Breast epithelium (tissue), 3 donors: Measurements from ENCODE around the gene FRK.

Experiments
- POLR2A ChIP-seq: fragments of 450-650 bp; IDR thresholded peaks from one replicate; pipeline ENCODE4 v1.6.1; 2016; ENCODE audit warnings: antibody characterized with exemption, mild to moderate bottlenecking, moderate library complexity
- POLR2AphosphoS5 ChIP-seq, 3 donors: sonication (generic); formaldehyde crosslinking; IDR thresholded peaks; one replicate each; pipeline ENCODE4 v1.6.1; 2017; ENCODE audit warnings: antibody characterized with exemption in 3 of 3
- TF ChIP-seq, protein P1 (sequence below), 3 donors: fragments of 450-650 bp; IDR thresholded peaks; one replicate each; pipeline ENCODE4 v1.5.1; 2016 to 2017; ENCODE audit warnings: antibody characterized with exemption in 3 of 3, mild to moderate bottlenecking in 3 of 3, moderate library complexity in 3 of 3

- TF ChIP-seq, protein P1, sequence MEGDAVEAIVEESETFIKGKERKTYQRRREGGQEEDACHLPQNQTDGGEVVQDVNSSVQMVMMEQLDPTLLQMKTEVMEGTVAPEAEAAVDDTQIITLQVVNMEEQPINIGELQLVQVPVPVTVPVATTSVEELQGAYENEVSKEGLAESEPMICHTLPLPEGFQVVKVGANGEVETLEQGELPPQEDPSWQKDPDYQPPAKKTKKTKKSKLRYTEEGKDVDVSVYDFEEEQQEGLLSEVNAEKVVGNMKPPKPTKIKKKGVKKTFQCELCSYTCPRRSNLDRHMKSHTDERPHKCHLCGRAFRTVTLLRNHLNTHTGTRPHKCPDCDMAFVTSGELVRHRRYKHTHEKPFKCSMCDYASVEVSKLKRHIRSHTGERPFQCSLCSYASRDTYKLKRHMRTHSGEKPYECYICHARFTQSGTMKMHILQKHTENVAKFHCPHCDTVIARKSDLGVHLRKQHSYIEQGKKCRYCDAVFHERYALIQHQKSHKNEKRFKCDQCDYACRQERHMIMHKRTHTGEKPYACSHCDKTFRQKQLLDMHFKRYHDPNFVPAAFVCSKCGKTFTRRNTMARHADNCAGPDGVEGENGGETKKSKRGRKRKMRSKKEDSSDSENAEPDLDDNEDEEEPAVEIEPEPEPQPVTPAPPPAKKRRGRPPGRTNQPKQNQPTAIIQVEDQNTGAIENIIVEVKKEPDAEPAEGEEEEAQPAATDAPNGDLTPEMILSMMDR (IDR thresholded peaks at IDR 0.05) = no peak
- TF ChIP-seq POLR2A (no peak), POLR2AphosphoS5 (IDR thresholded peaks at IDR 0.05) (no peak)
Observed at GRCh38 chr6:116040993-116041392, 19.7 kb downstream of the FRK start.
